GM12878 (cell line): ENCODE measurements around the gene CLDN5. TPM values are rescaled to one million over a fixed set of nuclear protein-coding genes. Genes with fewer than 3 reads are reported as not detected.
A peak's percentile ranks its signal among the peaks of the same experiment; 100 is the strongest.

Source experiments
- ASH2L ChIP-seq: fragments of 300-600, 200-600 bp; sonication (generic); IDR thresholded peaks from 2 replicates; pipeline ENCODE4 v1.6.1; 2017; ENCODE audit warnings: low read depth, mild to moderate bottlenecking, borderline replicate concordance
- BCLAF1 ChIP-seq: fragments of 450-650 bp; IDR thresholded peaks from 2 replicates; pipeline ENCODE4 v1.6.1; 2017; ENCODE audit warnings: antibody characterized with exemption, mild to moderate bottlenecking, moderate library complexity
- CHD4 ChIP-seq: fragments of 200-600 bp; sonication (generic); IDR thresholded peaks from 2 replicates; pipeline ENCODE4 v1.6.1; 2016; ENCODE audit warnings: mild to moderate bottlenecking
- HDGF ChIP-seq: fragments of 450-650 bp; IDR thresholded peaks from 2 replicates; pipeline ENCODE4 v1.6.1; 2016; ENCODE audit warnings: antibody characterized with exemption
- HSF1 ChIP-seq: fragments of 150-350 bp; IDR thresholded peaks from 2 replicates; pipeline ENCODE4 v1.6.1; 2014; ENCODE audit warnings: mild to moderate bottlenecking, low read depth, low read length
- IKZF2 ChIP-seq, 2 experiments: fragments of 450-650 bp; IDR thresholded peaks; 2 replicates each; pipeline ENCODE4 v1.6.1; 2017; ENCODE audit warnings: mild to moderate bottlenecking in 2 of 2, moderate library complexity in 2 of 2
- IRF4 ChIP-seq: IDR thresholded peaks from 2 replicates; pipeline ENCODE4 v1.6.1; 2011; ENCODE audit warnings: low read depth, low read length
- JUNB ChIP-seq: IDR thresholded peaks from 2 replicates; pipeline ENCODE4 v1.6.1; 2016; ENCODE audit warnings: antibody characterized with exemption, mild to moderate bottlenecking
- MTA3 ChIP-seq: IDR thresholded peaks from 2 replicates; pipeline ENCODE4 v1.6.1; 2012; ENCODE audit warnings: low read length, inconsistent platforms, borderline replicate concordance
- MYC ChIP-seq: IDR thresholded peaks from 2 replicates; pipeline ENCODE4 v1.6.1; 2011; ENCODE audit warnings: mild to moderate bottlenecking, low read length, moderate library complexity, inconsistent platforms; ENCODE audit not compliant: insufficient read depth, insufficient replicate concordance, insufficient read length, severe bottlenecking
- NBN ChIP-seq: fragments of 450-650 bp; IDR thresholded peaks from 2 replicates; pipeline ENCODE4 v1.6.1; 2016
- NFIC ChIP-seq: IDR thresholded peaks from 2 replicates; pipeline ENCODE4 v1.6.1; 2012; ENCODE audit warnings: low read depth, mild to moderate bottlenecking, inconsistent platforms, low read length, moderate library complexity
- NFYB ChIP-seq: IDR thresholded peaks from 2 replicates; pipeline ENCODE4 v1.6.1; 2011; ENCODE audit warnings: low read depth, mild to moderate bottlenecking, low read length, improper control_type of control experiment, moderate library complexity; ENCODE audit not compliant: insufficient read depth
- RFX5 ChIP-seq: IDR thresholded peaks from 2 replicates; pipeline ENCODE4 v1.6.1; 2011; ENCODE audit warnings: low read depth, low read length, improper control_type of control experiment
- SIN3A ChIP-seq: IDR thresholded peaks from 2 replicates; pipeline ENCODE4 v1.6.1; 2012; ENCODE audit warnings: low read depth, low read length, improper control_type of control experiment
- SIX5 ChIP-seq: IDR thresholded peaks from 2 replicates; pipeline ENCODE4 v1.6.1; 2011; ENCODE audit warnings: mild to moderate bottlenecking, low read depth, low read length, moderate library complexity; ENCODE audit not compliant: severe bottlenecking
- SREBF2 ChIP-seq: IDR thresholded peaks from 2 replicates; pipeline ENCODE4 v1.6.1; 2012; ENCODE audit warnings: mild to moderate bottlenecking, low read length
- YBX1 ChIP-seq: fragments of 450-650 bp; IDR thresholded peaks from 2 replicates; pipeline ENCODE4 v1.6.1; 2016; ENCODE audit warnings: antibody characterized with exemption
- YY1 ChIP-seq: IDR thresholded peaks from 2 replicates; pipeline ENCODE4 v1.6.1; 2011; ENCODE audit warnings: low read depth, mild to moderate bottlenecking, low read length
- ZSCAN29 ChIP-seq: fragments of 450-650 bp; IDR thresholded peaks from 2 replicates; pipeline ENCODE4 v1.6.1; 2017; ENCODE audit warnings: mild to moderate bottlenecking, moderate library complexity
- ZZZ3 ChIP-seq: IDR thresholded peaks from 2 replicates; pipeline ENCODE4 v1.6.1; 2011; ENCODE audit warnings: low read depth; ENCODE audit not compliant: control insufficient read depth, insufficient read length
- polyA plus RNA-seq, 11 experiments: library from polyadenylated mRNA; depleted of rRNA in 4 of 11; unstranded in 6 of 11; stranded (reverse) in 5 of 11; fragments of >200 nt; fragmentation: Nextera tagmentation in 4 of 11; fragmentation: Illumina TruSeq in 1 of 11; extraction: Ambion mirVana in 4 of 11; extraction: Trizol in 1 of 11; gene quantifications; 1 replicate in 1 of 11; 2 replicates in 10 of 11; pipeline versions ENCODE4 v1.2.1 to v1.2.3, GENCODE V29; 2011 to 2016; ENCODE audit warnings: inconsistent platforms in 2 of 11, missing spikeins in 2 of 11, low read depth in 1 of 11
- total RNA-seq, 4 experiments: library from RNA; depleted of rRNA in 3 of 4; stranded (reverse); fragments of >200 nt in 3 of 4; fragmentation: Illumina TruSeq in 1 of 4; extraction: Trizol in 1 of 4; gene quantifications; 2 replicates each; pipeline versions ENCODE4 v1.2.1 to v1.2.3, GENCODE V29; 2013 to 2021
- TF ChIP-seq, protein P1 (sequence below): IDR thresholded peaks from 2 replicates; pipeline ENCODE4 v1.6.1; 2011; ENCODE audit warnings: borderline replicate concordance, low read depth, mild to moderate bottlenecking, moderate library complexity, mixed read lengths, low read length; ENCODE audit not compliant: insufficient read depth; ENCODE audit errors: extremely low read length
- TF ChIP-seq, protein P2 (sequence below): fragments of 450-650 bp; IDR thresholded peaks from 2 replicates; pipeline ENCODE4 v1.6.1; 2017; ENCODE audit warnings: mild to moderate bottlenecking
- TF ChIP-seq, protein P3 (sequence below), 3 experiments: IDR thresholded peaks in 2 of 3; conservative IDR thresholded peaks in 1 of 3; 2 replicates each; pipeline ENCODE4 v1.5.1; 2011; ENCODE audit warnings: low read depth in 3 of 3, low read length in 3 of 3, mild to moderate bottlenecking in 3 of 3, control low read depth in 2 of 3, moderate library complexity in 2 of 3, inconsistent platforms in 1 of 3, mixed read lengths in 1 of 3; ENCODE audit not compliant: control insufficient read depth in 2 of 3, insufficient read depth in 1 of 3; ENCODE audit errors: extremely low read depth in 1 of 3

The CLDN5 gene
- total and polyA plus RNA-seq, 10 of the 15 experiments (the other 5 are each of a cell fraction or from before 2014, with no cell fraction given): 0.15 TPM; not detected in 9

DNA sequence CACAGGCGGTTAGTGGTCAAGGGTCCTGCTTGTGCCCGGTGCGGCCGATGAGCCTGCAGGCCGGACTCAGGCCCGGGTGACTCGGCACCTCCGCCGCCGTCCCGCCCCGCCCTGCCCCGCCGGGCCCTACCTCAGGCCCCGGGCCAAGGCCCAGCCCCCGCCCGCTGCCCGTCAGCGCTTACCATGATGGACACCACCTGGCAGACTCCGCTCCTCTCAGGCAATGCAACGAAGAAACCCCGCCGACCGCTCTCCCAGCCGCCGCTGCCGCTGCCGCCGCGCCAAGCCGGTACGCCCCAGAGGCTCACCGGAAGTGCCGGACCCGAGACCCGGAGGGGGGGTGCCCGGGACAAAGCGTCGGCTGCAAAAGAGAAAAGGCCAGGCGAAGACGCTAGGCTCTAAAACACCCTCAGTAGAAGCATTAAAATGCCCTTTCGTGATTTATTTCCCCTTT lies 45.3 kb downstream of the CLDN5 start, which contains the start of gene UFD1 (continued):
- TF ChIP-seq MYC (no peak), ZSCAN29 (no peak), IRF4 (no peak), NFYB (no peak), YBX1 (no peak), NBN (no peak), ASH2L (no peak), ZZZ3 (no peak), JUNB (no peak), SREBF2 (no peak), BCLAF1 (peak; percentile 96), YY1 (no peak), MTA3 (no peak), HSF1 (no peak), SIX5 (peak; percentile 68), RFX5 (no peak), HDGF (no peak), CHD4 (no peak), NFIC (no peak), SIN3A (0 out of 2 replicates have a peak, but pooled peaks have one; percentile 44), IKZF2 (IDR thresholded peaks at IDR 0.05) (no peak)
- TF ChIP-seq, protein P1, sequence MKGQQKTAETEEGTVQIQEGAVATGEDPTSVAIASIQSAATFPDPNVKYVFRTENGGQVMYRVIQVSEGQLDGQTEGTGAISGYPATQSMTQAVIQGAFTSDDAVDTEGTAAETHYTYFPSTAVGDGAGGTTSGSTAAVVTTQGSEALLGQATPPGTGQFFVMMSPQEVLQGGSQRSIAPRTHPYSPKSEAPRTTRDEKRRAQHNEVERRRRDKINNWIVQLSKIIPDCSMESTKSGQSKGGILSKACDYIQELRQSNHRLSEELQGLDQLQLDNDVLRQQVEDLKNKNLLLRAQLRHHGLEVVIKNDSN: no peak
- TF ChIP-seq, protein P2, sequence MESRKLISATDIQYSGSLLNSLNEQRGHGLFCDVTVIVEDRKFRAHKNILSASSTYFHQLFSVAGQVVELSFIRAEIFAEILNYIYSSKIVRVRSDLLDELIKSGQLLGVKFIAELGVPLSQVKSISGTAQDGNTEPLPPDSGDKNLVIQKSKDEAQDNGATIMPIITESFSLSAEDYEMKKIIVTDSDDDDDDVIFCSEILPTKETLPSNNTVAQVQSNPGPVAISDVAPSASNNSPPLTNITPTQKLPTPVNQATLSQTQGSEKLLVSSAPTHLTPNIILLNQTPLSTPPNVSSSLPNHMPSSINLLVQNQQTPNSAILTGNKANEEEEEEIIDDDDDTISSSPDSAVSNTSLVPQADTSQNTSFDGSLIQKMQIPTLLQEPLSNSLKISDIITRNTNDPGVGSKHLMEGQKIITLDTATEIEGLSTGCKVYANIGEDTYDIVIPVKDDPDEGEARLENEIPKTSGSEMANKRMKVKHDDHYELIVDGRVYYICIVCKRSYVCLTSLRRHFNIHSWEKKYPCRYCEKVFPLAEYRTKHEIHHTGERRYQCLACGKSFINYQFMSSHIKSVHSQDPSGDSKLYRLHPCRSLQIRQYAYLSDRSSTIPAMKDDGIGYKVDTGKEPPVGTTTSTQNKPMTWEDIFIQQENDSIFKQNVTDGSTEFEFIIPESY: no peak
- TF ChIP-seq, protein P3, sequence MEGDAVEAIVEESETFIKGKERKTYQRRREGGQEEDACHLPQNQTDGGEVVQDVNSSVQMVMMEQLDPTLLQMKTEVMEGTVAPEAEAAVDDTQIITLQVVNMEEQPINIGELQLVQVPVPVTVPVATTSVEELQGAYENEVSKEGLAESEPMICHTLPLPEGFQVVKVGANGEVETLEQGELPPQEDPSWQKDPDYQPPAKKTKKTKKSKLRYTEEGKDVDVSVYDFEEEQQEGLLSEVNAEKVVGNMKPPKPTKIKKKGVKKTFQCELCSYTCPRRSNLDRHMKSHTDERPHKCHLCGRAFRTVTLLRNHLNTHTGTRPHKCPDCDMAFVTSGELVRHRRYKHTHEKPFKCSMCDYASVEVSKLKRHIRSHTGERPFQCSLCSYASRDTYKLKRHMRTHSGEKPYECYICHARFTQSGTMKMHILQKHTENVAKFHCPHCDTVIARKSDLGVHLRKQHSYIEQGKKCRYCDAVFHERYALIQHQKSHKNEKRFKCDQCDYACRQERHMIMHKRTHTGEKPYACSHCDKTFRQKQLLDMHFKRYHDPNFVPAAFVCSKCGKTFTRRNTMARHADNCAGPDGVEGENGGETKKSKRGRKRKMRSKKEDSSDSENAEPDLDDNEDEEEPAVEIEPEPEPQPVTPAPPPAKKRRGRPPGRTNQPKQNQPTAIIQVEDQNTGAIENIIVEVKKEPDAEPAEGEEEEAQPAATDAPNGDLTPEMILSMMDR (IDR thresholded peaks at IDR 0.05 in 2 of 3, conservative IDR thresholded peaks at IDR 0.05 in 1 of 3; ENCODE audit: control insufficient read depth in 2 of 3, extremely low read depth in 1 of 3, insufficient read depth in 1 of 3, low read depth in 3 of 3, low read length in 3 of 3): no peak
